C4-2B (cell line): ENCODE results near the gene RNU6-8.

Experiments
- H3K27ac ChIP-seq: fragments of 450-650 bp; 2 replicates; pipeline ENCODE4 v1.5.1; 2017
- CTCF ChIP-seq: fragments of 450-650 bp; conservative IDR thresholded peaks from 2 replicates; pipeline ENCODE4 v1.5.1; 2017; ENCODE audit warnings: mild to moderate bottlenecking
- ZFX ChIP-seq: fragments of 450-650 bp; IDR thresholded peaks from 2 replicates; pipeline ENCODE4 v1.6.1; 2017

RNU6-8 gene

GRCh38 chr14:32202998-32203882, at the start of gene RNU6-8:
Gene RNU6-8, minus strand, starts transcription at chr14:32203269.
- H3K27ac ChIP-seq = peak within 1 kb of the TSS; percentile 88
- TF ChIP-seq CTCF (no peak), ZFX (0 out of 2 replicates have a peak, but pooled peaks have one; percentile 17)

- peak; percentile 96 for TF ChIP-seq CTCF
- TF ChIP-seq ZFX = no peak
- H3K27ac ChIP-seq = no peak overlapping the region
Measured at GRCh38 chr14:32252030-32252670, 49.1 kb upstream of the RNU6-8 start.

GRCh38 chr14:32251530-32251929, 48.5 kb upstream of the RNU6-8 start:
- no peak overlapping the region for H3K27ac ChIP-seq
- no peak for TF ChIP-seq CTCF
- no peak for TF ChIP-seq ZFX

GRCh38 chr14:32250681-32251080, 47.6 kb upstream of the RNU6-8 start:
- no peak overlapping the region for H3K27ac ChIP-seq
- no peak for TF ChIP-seq CTCF
- TF ChIP-seq ZFX = no peak

- TF ChIP-seq ZFX (no peak), CTCF (no peak)
- no peak overlapping the region for H3K27ac ChIP-seq
Measured at GRCh38 chr14:32249780-32250179, 46.7 kb upstream of the RNU6-8 start.

GRCh38 chr14:32249371-32249770, 46.3 kb upstream of the RNU6-8 start:
- TF ChIP-seq CTCF = no peak
- TF ChIP-seq ZFX = no peak
- H3K27ac ChIP-seq = no peak overlapping the region

- TF ChIP-seq ZFX = no peak
- no peak for TF ChIP-seq CTCF
- no peak overlapping the region for H3K27ac ChIP-seq
Measured at GRCh38 chr14:32246751-32247150, 43.7 kb upstream of the RNU6-8 start.
